ENCODE data around the gene ACTA2.
"Not testable (repeated sequence)": the region's sequence is repeated elsewhere in the genome, so short reads cannot be mapped to it uniquely, and the experiment has no call there.

DNA sequence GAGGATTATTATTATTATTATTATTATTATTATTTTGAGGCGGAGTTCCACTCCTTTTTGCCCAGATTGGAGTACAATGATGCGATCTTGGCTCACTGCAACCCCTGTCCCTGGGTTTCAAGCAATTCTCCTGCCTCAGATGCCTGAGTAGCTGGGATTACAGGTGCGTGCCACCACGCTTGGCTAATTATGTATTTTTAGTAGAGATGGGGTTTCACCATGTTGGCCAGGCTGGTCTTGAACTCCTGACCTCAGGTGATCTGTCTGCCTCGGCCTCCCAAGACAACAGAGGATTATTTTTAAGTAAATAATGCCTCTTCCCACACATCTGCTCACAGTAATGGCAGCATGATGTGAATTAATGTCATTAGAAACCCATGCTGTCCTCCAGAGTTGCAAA, 20.5 kb downstream of the ACTA2 start:
- TF ChIP-seq, protein P1, sequence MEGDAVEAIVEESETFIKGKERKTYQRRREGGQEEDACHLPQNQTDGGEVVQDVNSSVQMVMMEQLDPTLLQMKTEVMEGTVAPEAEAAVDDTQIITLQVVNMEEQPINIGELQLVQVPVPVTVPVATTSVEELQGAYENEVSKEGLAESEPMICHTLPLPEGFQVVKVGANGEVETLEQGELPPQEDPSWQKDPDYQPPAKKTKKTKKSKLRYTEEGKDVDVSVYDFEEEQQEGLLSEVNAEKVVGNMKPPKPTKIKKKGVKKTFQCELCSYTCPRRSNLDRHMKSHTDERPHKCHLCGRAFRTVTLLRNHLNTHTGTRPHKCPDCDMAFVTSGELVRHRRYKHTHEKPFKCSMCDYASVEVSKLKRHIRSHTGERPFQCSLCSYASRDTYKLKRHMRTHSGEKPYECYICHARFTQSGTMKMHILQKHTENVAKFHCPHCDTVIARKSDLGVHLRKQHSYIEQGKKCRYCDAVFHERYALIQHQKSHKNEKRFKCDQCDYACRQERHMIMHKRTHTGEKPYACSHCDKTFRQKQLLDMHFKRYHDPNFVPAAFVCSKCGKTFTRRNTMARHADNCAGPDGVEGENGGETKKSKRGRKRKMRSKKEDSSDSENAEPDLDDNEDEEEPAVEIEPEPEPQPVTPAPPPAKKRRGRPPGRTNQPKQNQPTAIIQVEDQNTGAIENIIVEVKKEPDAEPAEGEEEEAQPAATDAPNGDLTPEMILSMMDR (IDR thresholded peaks at IDR 0.05) = not testable (repeated sequence)
- not testable (repeated sequence) for TF ChIP-seq ZFX (IDR thresholded peaks at IDR 0.05; ENCODE audit: borderline replicate concordance)
